Fibroblast of lung (primary cell): ENCODE data around the gene TRIM43B. TPM values are rescaled to one million over a fixed set of nuclear protein-coding genes. Genes with fewer than 3 reads are reported as not detected.
"Not testable (repeated sequence)": the region's sequence is repeated elsewhere in the genome, so short reads cannot be mapped to it uniquely, and the experiment has no call there.

Experiments used
- DNase-seq, 2 donors: peaks; one replicate each; pipeline versions ENCODE4 v3.0.0 to v3.0.0-alpha.2; 2010; ENCODE audit warnings: low read depth in 2 of 2
- H2AFZ ChIP-seq: 2 replicates; pipeline ENCODE4 v1.5.1; 2012; ENCODE audit warnings: low read length, control low read depth, inconsistent platforms
- H3K27ac ChIP-seq: 2 replicates; pipeline ENCODE4 v1.5.1; 2011; ENCODE audit warnings: low read length, control low read depth; ENCODE audit not compliant: insufficient read depth
- H3K27me3 ChIP-seq: 2 replicates; pipeline ENCODE4 v1.5.1; 2011; ENCODE audit warnings: mild to moderate bottlenecking, low read length; ENCODE audit not compliant: control insufficient read depth, insufficient read depth
- H3K36me3 ChIP-seq: 2 replicates; pipeline ENCODE4 v1.5.1; 2011; ENCODE audit warnings: low read length; ENCODE audit not compliant: control insufficient read depth, insufficient read depth
- H3K4me1 ChIP-seq: 2 replicates; pipeline ENCODE4 v1.5.1; 2011; ENCODE audit warnings: low read length; ENCODE audit not compliant: control insufficient read depth, insufficient read depth; ENCODE audit errors: extremely low read depth
- H3K4me2 ChIP-seq: 2 replicates; pipeline ENCODE4 v1.5.1; 2011; ENCODE audit warnings: low read length, control low read depth; ENCODE audit not compliant: insufficient read depth; ENCODE audit errors: extremely low read depth
- H3K4me3 ChIP-seq, 4 experiments: fragments of 200-600 bp in 1 of 4; sonication (generic) in 1 of 4; replicated peaks in 1 of 4; 2 replicates each; pipeline ENCODE4 v1.5.1; 2011 to 2016; ENCODE audit warnings: low read length in 4 of 4, low read depth in 3 of 4, mild to moderate bottlenecking in 3 of 4, control low read depth in 2 of 4, inconsistent platforms in 1 of 4, mixed read lengths in 1 of 4; ENCODE audit not compliant: insufficient read depth in 1 of 4; ENCODE audit errors: control extremely low read depth in 1 of 4
- H3K79me2 ChIP-seq: 2 replicates; pipeline ENCODE4 v1.5.1; 2012; ENCODE audit warnings: mild to moderate bottlenecking, low read length, inconsistent platforms; ENCODE audit not compliant: control insufficient read depth, insufficient read depth
- H3K9ac ChIP-seq: 2 replicates; pipeline ENCODE4 v1.5.1; 2011; ENCODE audit warnings: mild to moderate bottlenecking, low read length, control low read depth; ENCODE audit not compliant: insufficient read depth
- H3K9me3 ChIP-seq: 2 replicates; pipeline ENCODE4 v1.5.1; 2012; ENCODE audit warnings: low read depth, low read length; ENCODE audit not compliant: control insufficient read depth, insufficient read depth
- H4K20me1 ChIP-seq: 2 replicates; pipeline ENCODE4 v1.5.1; 2011; ENCODE audit warnings: low read length; ENCODE audit not compliant: control insufficient read depth, insufficient read depth; ENCODE audit errors: extremely low read depth
- EZH2 ChIP-seq: IDR thresholded peaks from 2 replicates; pipeline ENCODE4 v1.5.1; 2012; ENCODE audit warnings: low read length, control low read depth, mild to moderate bottlenecking; ENCODE audit errors: missing control alignments
- polyA plus RNA-seq, 2 donors: library from polyadenylated mRNA; depleted of rRNA in 1 of 2; stranded (reverse) in 1 of 2; unstranded in 1 of 2; fragments of >200 nt; gene quantifications; 2 replicates each; pipeline ENCODE4 v1.2.1, GENCODE V29; 2011 to 2012; ENCODE audit warnings: missing spikeins in 1 of 2
- total RNA-seq: library from RNA; depleted of rRNA; stranded (reverse); fragments of >200 nt; gene quantifications from 2 replicates; pipeline ENCODE4 v1.2.1, GENCODE V29; 2014
- TF ChIP-seq, protein P1 (sequence below), 2 donors: IDR thresholded peaks in 1 of 2; conservative IDR thresholded peaks in 1 of 2; 1 replicate in 1 of 2; 2 replicates in 1 of 2; pipeline ENCODE4 v1.5.1; 2011 to 2012; ENCODE audit warnings: low read length in 2 of 2, control low read depth in 1 of 2, inconsistent platforms in 1 of 2, low read depth in 1 of 2, mild to moderate bottlenecking in 1 of 2

The TRIM43B gene
- total and polyA plus RNA-seq, 2 donors (not counting 1 experiment from before 2014, with no cell fraction given), result not detected

DNA sequence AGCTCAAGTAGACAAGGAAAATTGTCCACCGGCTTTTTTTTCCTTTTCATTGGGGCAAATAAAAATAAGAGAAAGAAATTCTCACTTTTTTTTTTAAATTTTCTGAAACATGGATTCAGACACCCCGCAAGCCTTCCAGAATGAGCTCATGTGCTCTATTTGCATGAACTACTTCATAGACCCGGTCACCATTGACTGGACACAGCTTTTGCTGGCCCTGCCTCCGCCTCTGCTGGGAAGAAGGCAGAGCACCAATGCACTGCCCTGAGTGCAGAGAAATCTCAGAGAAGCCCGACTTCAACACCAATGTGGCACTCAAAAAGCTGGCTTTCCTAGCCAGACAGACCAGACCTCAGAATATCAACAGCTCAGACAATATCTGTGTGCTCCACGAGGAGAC lies 30.2 kb upstream of the TRIM43B start:
- no peak overlapping the region for H3K27ac ChIP-seq
- DNase-seq, result no peak
- no peaks in the 10 kb centered on the region for H4K20me1 ChIP-seq
- peaks cover 3% of the 10 kb centered on the region for H3K27me3 ChIP-seq
- H3K4me1 ChIP-seq, result no peaks in the 10 kb centered on the region
- no peak overlapping the region for H3K4me3 ChIP-seq
- TF ChIP-seq, protein P1, sequence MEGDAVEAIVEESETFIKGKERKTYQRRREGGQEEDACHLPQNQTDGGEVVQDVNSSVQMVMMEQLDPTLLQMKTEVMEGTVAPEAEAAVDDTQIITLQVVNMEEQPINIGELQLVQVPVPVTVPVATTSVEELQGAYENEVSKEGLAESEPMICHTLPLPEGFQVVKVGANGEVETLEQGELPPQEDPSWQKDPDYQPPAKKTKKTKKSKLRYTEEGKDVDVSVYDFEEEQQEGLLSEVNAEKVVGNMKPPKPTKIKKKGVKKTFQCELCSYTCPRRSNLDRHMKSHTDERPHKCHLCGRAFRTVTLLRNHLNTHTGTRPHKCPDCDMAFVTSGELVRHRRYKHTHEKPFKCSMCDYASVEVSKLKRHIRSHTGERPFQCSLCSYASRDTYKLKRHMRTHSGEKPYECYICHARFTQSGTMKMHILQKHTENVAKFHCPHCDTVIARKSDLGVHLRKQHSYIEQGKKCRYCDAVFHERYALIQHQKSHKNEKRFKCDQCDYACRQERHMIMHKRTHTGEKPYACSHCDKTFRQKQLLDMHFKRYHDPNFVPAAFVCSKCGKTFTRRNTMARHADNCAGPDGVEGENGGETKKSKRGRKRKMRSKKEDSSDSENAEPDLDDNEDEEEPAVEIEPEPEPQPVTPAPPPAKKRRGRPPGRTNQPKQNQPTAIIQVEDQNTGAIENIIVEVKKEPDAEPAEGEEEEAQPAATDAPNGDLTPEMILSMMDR (conservative IDR thresholded peaks at IDR 0.05 in 1 of 2, IDR thresholded peaks at IDR 0.05 in 1 of 2; ENCODE audit: low read depth in 1 of 2, low read length in 2 of 2), result no peak
- no peak for TF ChIP-seq EZH2
- H3K79me2 ChIP-seq, result no peaks in the 10 kb centered on the region
- H3K9me3 ChIP-seq, result no peaks in the 10 kb centered on the region
- no peak overlapping the region for H2AFZ ChIP-seq
- no peaks in the 10 kb centered on the region for H3K36me3 ChIP-seq
- no peak overlapping the region for H3K4me2 ChIP-seq
- no peak overlapping the region for H3K9ac ChIP-seq

DNA sequence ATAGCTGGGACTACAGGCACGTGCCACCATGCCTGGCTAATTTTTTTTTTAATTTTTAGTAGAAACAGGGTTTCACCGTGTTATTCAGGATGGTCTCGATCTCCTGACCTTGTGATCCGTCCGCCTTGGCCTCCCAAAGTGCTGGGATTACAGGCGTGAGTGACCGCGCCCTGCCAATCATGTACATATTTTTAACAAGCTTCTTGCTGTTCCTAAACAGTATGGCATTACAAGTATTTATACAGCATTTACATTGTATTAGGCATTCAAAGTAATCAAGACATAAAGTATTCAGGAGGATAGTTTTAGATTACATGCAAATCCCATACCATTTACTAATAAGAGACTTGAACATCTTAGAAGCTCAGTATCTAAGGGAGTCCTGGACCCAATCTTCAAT lies 29.7 kb upstream of the TRIM43B start:
- H3K4me2 ChIP-seq, H3K4me1 ChIP-seq, H3K4me3 ChIP-seq, H4K20me1 ChIP-seq, H3K9me3 ChIP-seq, H3K27me3 ChIP-seq, H3K9ac ChIP-seq, H3K27ac ChIP-seq, DNase-seq, H2AFZ ChIP-seq, H3K36me3 ChIP-seq, H3K79me2 ChIP-seq: not testable (repeated sequence)

DNA sequence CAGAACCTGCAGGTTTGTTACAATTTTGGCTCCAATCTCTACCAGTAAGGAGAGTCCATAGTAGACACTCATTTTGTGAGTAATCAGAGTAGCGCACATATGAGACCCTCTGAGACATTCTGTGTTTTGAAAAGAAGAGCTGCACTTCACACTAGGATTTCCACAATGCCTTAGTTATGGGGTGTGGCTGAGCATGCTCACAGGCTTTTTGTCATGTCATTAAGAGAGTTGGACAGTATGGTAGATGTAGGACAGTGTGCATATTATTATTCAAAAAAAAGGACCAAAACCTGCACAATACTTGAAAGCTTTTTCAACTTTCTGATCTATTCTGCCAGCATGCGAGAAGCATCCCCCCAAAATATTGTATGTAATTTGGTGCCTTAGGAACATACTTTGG lies 24.9 kb upstream of the TRIM43B start:
- TF ChIP-seq, protein P1 (conservative IDR thresholded peaks at IDR 0.05 in 1 of 2, IDR thresholded peaks at IDR 0.05 in 1 of 2; ENCODE audit: low read depth in 1 of 2, low read length in 2 of 2), result no peak
- no peak for TF ChIP-seq EZH2
- Histone ChIP-seq H3K9ac (no peak overlapping the region), H4K20me1 (no peaks in the 10 kb centered on the region), H2AFZ (no peak overlapping the region), H3K4me2 (no peak overlapping the region), H3K27ac (no peak overlapping the region), H3K27me3 (no peaks in the 10 kb centered on the region), H3K4me3 (no peak overlapping the region), H3K79me2 (no peaks in the 10 kb centered on the region), H3K9me3 (no peaks in the 10 kb centered on the region), H3K4me1 (no peaks in the 10 kb centered on the region), H3K36me3 (no peaks in the 10 kb centered on the region)
- DNase-seq, result no peak
